Liver (tissue), 9 donors: ENCODE results near the gene SSPN. TPM values are rescaled to one million over a fixed set of nuclear protein-coding genes. Genes with fewer than 3 reads are reported as not detected.

ENCODE experiments used
- DNase-seq: peaks from one replicate; pipeline ENCODE4 v3.0.0-alpha.2; 2017; ENCODE audit warnings: low spot score
- H3K27ac ChIP-seq, 2 donors: one replicate each; pipeline ENCODE4 v1.7.0; 2013; ENCODE audit warnings: inconsistent platforms in 2 of 2, low read length in 2 of 2, control low read depth in 1 of 2, low read depth in 1 of 2, mild to moderate bottlenecking in 1 of 2
- H3K27me3 ChIP-seq, 4 donors: one replicate each; pipeline versions ENCODE4 v1.6.1 to v1.7.0; 2013; ENCODE audit warnings: low read length in 3 of 4, inconsistent platforms in 1 of 4, mild to moderate bottlenecking in 1 of 4, moderate library complexity in 1 of 4; ENCODE audit not compliant: control insufficient read depth in 4 of 4, insufficient read depth in 4 of 4
- H3K36me3 ChIP-seq, 4 donors: one replicate each; pipeline versions ENCODE4 v1.6.1 to v1.7.0; 2013; ENCODE audit warnings: low read length in 3 of 4, mild to moderate bottlenecking in 3 of 4, low read depth in 1 of 4, moderate library complexity in 1 of 4; ENCODE audit not compliant: control insufficient read depth in 4 of 4, insufficient read depth in 3 of 4
- H3K4me1 ChIP-seq, 4 donors: one replicate each; pipeline versions ENCODE4 v1.6.1 to v1.7.0; 2013; ENCODE audit warnings: low read length in 3 of 4, mild to moderate bottlenecking in 3 of 4, moderate library complexity in 1 of 4; ENCODE audit not compliant: control insufficient read depth in 4 of 4, insufficient read depth in 4 of 4
- H3K4me3 ChIP-seq, 3 donors: one replicate each; pipeline versions ENCODE4 v1.6.1 to v1.7.0; 2013; ENCODE audit warnings: low read length in 3 of 3, control low read depth in 1 of 3, low read depth in 1 of 3, mild to moderate bottlenecking in 1 of 3
- H3K9ac ChIP-seq, 2 donors: one replicate each; pipeline ENCODE4 v1.7.0; 2013; ENCODE audit warnings: low read length in 2 of 2, mild to moderate bottlenecking in 2 of 2, moderate library complexity in 2 of 2, control low read depth in 1 of 2, low read depth in 1 of 2
- H3K9me3 ChIP-seq, 4 donors: one replicate each; pipeline versions ENCODE4 v1.6.1 to v1.7.0; 2013; ENCODE audit warnings: low read length in 3 of 4; ENCODE audit not compliant: control insufficient read depth in 4 of 4
- ATF3 ChIP-seq: IDR thresholded peaks from 2 replicates; pipeline ENCODE4 v1.6.1; 2016; ENCODE audit warnings: antibody characterized with exemption
- EGR1 ChIP-seq, 2 donors: IDR thresholded peaks; 2 replicates each; pipeline ENCODE4 v1.6.1; 2016 to 2018; ENCODE audit warnings: antibody characterized with exemption in 2 of 2, low read depth in 2 of 2
- FOXA1 ChIP-seq: IDR thresholded peaks from 2 replicates; pipeline ENCODE4 v1.6.1; 2016; ENCODE audit warnings: antibody characterized with exemption
- FOXA2 ChIP-seq: IDR thresholded peaks from 2 replicates; pipeline ENCODE4 v1.6.1; 2016; ENCODE audit warnings: antibody characterized with exemption
- GABPA ChIP-seq, 2 donors: IDR thresholded peaks in 1 of 2; conservative IDR thresholded peaks in 1 of 2; 2 replicates each; pipeline ENCODE4 v1.6.1; 2016; ENCODE audit warnings: antibody characterized with exemption in 2 of 2, mild to moderate bottlenecking in 1 of 2, moderate library complexity in 1 of 2
- HNF4A ChIP-seq, 2 donors: conservative IDR thresholded peaks; 2 replicates each; pipeline ENCODE4 v1.6.1; 2016; ENCODE audit warnings: antibody characterized with exemption in 2 of 2, mild to moderate bottlenecking in 2 of 2
- HNF4G ChIP-seq: IDR thresholded peaks from 2 replicates; pipeline ENCODE4 v1.6.1; 2016; ENCODE audit warnings: antibody characterized with exemption
- JUND ChIP-seq, 2 donors: IDR thresholded peaks; 2 replicates each; pipeline ENCODE4 v1.6.1; 2016; ENCODE audit warnings: antibody characterized with exemption in 2 of 2
- NR2F2 ChIP-seq: IDR thresholded peaks from 2 replicates; pipeline ENCODE4 v1.6.1; 2016; ENCODE audit warnings: antibody characterized with exemption
- RAD21 ChIP-seq, 2 donors: IDR thresholded peaks; 2 replicates each; pipeline ENCODE4 v1.6.1; 2016; ENCODE audit warnings: antibody characterized with exemption in 2 of 2, mild to moderate bottlenecking in 2 of 2
- RXRA ChIP-seq, 2 donors: IDR thresholded peaks; 2 replicates each; pipeline ENCODE4 v1.6.1; 2017 to 2018; ENCODE audit warnings: antibody characterized with exemption in 2 of 2, mild to moderate bottlenecking in 1 of 2
- SP1 ChIP-seq: IDR thresholded peaks from 2 replicates; pipeline ENCODE4 v1.6.1; 2018; ENCODE audit warnings: antibody characterized with exemption, mild to moderate bottlenecking
- TAF1 ChIP-seq: conservative IDR thresholded peaks from 2 replicates; pipeline ENCODE4 v1.6.1; 2016; ENCODE audit warnings: antibody characterized with exemption, mild to moderate bottlenecking
- YY1 ChIP-seq: IDR thresholded peaks from 2 replicates; pipeline ENCODE4 v1.6.1; 2016; ENCODE audit warnings: antibody characterized with exemption, mild to moderate bottlenecking
- WGBS: extraction: QIAGEN DNeasy Blood & Tissue Kit; methylation state at CpG from one replicate; pipeline ENCODE4 v1.1.7; 2013; 5-methylcytosine and 5-hydroxymethylcytosine counted together
- polyA plus RNA-seq, 2 donors: library from polyadenylated mRNA; stranded (reverse) in 1 of 2; unstranded in 1 of 2; fragments of 200-250 nt in 1 of 2; fragments of >200 nt in 1 of 2; fragmentation: Nextera tagmentation in 1 of 2; extraction: Ambion mirVana in 1 of 2; gene quantifications; one replicate each; pipeline versions ENCODE4 v1.2.1 to v1.2.3, GENCODE V29; 2013 to 2015
- total RNA-seq, 2 donors: library from RNA; depleted of rRNA; stranded (reverse); fragments of >200 nt; gene quantifications; one replicate each; pipeline ENCODE4 v1.2.3, GENCODE V29; 2014
- TF ChIP-seq, protein P1 (sequence below): fragments of 150-350 bp; IDR thresholded peaks from 2 replicates; pipeline ENCODE4 v1.5.1; 2017; ENCODE audit warnings: improper control_type of control experiment, low read depth, low read length; ENCODE audit not compliant: missing input control
- TF ChIP-seq, protein P2 (sequence below): IDR thresholded peaks from 2 replicates; pipeline ENCODE4 v1.6.1; 2016; ENCODE audit warnings: antibody characterized with exemption, mild to moderate bottlenecking
- TF ChIP-seq, protein P3 (sequence below): IDR thresholded peaks from 2 replicates; pipeline ENCODE4 v1.6.1; 2016; ENCODE audit warnings: antibody characterized with exemption
- TF ChIP-seq, protein P4 (sequence below): IDR thresholded peaks from 2 replicates; pipeline ENCODE4 v1.6.1; 2016; ENCODE audit warnings: antibody characterized with exemption
- donor health status: healthy.
- donor health status: healthy.
- donor health status: healthy.
- donor health status: healthy.
- donor health status: healthy.

The SSPN gene
- total and polyA plus RNA-seq, 4 donors = 0.33 to 0.67 (median 0.46) TPM

- Histone ChIP-seq H3K4me1 (no peaks in the 10 kb centered on the region), H3K27me3 (no peaks in the 10 kb centered on the region), H3K9ac (no peak overlapping the region), H3K36me3 (no peaks in the 10 kb centered on the region), H3K27ac (no peak overlapping the region), H3K4me3 (no peak overlapping the region), H3K9me3 (no peaks in the 10 kb centered on the region)
- no peak for DNase-seq
- TF ChIP-seq SP1 (no peak), JUND (IDR thresholded peaks at IDR 0.05) (no peak), ATF3 (no peak), TAF1 (no peak), HNF4A (conservative IDR thresholded peaks at IDR 0.05) (no peak), FOXA2 (no peak), RXRA (IDR thresholded peaks at IDR 0.05) (no peak), HNF4G (no peak), RAD21 (IDR thresholded peaks at IDR 0.05) (no peak), GABPA (IDR thresholded peaks at IDR 0.05 in 1 of 2, conservative IDR thresholded peaks at IDR 0.05 in 1 of 2) (no peak), NR2F2 (no peak), EGR1 (IDR thresholded peaks at IDR 0.05; ENCODE audit: low read depth in 2 of 2) (no peak)
- TF ChIP-seq, protein P1, sequence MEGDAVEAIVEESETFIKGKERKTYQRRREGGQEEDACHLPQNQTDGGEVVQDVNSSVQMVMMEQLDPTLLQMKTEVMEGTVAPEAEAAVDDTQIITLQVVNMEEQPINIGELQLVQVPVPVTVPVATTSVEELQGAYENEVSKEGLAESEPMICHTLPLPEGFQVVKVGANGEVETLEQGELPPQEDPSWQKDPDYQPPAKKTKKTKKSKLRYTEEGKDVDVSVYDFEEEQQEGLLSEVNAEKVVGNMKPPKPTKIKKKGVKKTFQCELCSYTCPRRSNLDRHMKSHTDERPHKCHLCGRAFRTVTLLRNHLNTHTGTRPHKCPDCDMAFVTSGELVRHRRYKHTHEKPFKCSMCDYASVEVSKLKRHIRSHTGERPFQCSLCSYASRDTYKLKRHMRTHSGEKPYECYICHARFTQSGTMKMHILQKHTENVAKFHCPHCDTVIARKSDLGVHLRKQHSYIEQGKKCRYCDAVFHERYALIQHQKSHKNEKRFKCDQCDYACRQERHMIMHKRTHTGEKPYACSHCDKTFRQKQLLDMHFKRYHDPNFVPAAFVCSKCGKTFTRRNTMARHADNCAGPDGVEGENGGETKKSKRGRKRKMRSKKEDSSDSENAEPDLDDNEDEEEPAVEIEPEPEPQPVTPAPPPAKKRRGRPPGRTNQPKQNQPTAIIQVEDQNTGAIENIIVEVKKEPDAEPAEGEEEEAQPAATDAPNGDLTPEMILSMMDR = no peak
- TF ChIP-seq, protein P2, sequence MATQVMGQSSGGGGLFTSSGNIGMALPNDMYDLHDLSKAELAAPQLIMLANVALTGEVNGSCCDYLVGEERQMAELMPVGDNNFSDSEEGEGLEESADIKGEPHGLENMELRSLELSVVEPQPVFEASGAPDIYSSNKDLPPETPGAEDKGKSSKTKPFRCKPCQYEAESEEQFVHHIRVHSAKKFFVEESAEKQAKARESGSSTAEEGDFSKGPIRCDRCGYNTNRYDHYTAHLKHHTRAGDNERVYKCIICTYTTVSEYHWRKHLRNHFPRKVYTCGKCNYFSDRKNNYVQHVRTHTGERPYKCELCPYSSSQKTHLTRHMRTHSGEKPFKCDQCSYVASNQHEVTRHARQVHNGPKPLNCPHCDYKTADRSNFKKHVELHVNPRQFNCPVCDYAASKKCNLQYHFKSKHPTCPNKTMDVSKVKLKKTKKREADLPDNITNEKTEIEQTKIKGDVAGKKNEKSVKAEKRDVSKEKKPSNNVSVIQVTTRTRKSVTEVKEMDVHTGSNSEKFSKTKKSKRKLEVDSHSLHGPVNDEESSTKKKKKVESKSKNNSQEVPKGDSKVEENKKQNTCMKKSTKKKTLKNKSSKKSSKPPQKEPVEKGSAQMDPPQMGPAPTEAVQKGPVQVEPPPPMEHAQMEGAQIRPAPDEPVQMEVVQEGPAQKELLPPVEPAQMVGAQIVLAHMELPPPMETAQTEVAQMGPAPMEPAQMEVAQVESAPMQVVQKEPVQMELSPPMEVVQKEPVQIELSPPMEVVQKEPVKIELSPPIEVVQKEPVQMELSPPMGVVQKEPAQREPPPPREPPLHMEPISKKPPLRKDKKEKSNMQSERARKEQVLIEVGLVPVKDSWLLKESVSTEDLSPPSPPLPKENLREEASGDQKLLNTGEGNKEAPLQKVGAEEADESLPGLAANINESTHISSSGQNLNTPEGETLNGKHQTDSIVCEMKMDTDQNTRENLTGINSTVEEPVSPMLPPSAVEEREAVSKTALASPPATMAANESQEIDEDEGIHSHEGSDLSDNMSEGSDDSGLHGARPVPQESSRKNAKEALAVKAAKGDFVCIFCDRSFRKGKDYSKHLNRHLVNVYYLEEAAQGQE = no peak
- TF ChIP-seq, protein P3, sequence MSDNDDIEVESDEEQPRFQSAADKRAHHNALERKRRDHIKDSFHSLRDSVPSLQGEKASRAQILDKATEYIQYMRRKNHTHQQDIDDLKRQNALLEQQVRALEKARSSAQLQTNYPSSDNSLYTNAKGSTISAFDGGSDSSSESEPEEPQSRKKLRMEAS = no peak
- TF ChIP-seq, protein P4, sequence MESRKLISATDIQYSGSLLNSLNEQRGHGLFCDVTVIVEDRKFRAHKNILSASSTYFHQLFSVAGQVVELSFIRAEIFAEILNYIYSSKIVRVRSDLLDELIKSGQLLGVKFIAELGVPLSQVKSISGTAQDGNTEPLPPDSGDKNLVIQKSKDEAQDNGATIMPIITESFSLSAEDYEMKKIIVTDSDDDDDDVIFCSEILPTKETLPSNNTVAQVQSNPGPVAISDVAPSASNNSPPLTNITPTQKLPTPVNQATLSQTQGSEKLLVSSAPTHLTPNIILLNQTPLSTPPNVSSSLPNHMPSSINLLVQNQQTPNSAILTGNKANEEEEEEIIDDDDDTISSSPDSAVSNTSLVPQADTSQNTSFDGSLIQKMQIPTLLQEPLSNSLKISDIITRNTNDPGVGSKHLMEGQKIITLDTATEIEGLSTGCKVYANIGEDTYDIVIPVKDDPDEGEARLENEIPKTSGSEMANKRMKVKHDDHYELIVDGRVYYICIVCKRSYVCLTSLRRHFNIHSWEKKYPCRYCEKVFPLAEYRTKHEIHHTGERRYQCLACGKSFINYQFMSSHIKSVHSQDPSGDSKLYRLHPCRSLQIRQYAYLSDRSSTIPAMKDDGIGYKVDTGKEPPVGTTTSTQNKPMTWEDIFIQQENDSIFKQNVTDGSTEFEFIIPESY = no peak
- 79% methylated on average over 5 of the region's 5 CpGs for WGBS
These were observed 17.0 kb downstream of the SSPN start for GRCh38 chr12:26212396-26212795.

DNA sequence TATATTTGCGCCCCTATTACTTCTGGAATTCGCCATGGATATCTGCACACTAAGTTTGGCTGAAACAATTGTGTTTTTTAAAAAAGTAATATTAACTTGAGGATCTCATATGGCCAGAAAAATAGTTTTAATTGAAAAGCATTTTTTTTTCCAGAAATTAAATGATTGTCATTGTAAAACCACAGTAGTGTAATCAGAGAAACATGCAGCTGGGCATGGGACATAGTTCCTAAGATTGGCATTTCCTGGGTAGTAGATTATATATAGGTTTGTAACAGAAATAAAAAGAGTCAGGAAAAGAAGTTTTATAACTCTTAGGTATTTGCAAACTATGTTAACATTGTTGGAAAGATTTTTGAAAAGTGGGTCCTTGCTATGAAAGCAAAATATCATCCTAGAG, 17.6 kb downstream of the SSPN start:
- Histone ChIP-seq H3K27me3 (no peaks in the 10 kb centered on the region), H3K4me3 (no peak overlapping the region), H3K27ac (no peak overlapping the region), H3K36me3 (no peaks in the 10 kb centered on the region), H3K9me3 (no peaks in the 10 kb centered on the region), H3K9ac (no peak overlapping the region), H3K4me1 (no peaks in the 10 kb centered on the region)
- DNase-seq = no peak
- 96% methylated on average over 2 of the region's 2 CpGs for WGBS
- TF ChIP-seq, protein P2 = no peak
- TF ChIP-seq, protein P1 = no peak
- TF ChIP-seq YY1 (no peak), FOXA1 (no peak), HNF4A (conservative IDR thresholded peaks at IDR 0.05) (no peak), HNF4G (no peak), RAD21 (IDR thresholded peaks at IDR 0.05) (no peak), RXRA (IDR thresholded peaks at IDR 0.05) (no peak), TAF1 (no peak), FOXA2 (no peak), NR2F2 (no peak), SP1 (no peak), EGR1 (IDR thresholded peaks at IDR 0.05; ENCODE audit: low read depth in 2 of 2) (no peak), GABPA (IDR thresholded peaks at IDR 0.05 in 1 of 2, conservative IDR thresholded peaks at IDR 0.05 in 1 of 2) (no peak)
